ENCODE results near the gene LARP4B.

LARP4B gene

GRCh38 chr10:822661-823367, 108.7 kb downstream of the LARP4B start:
- Histone ChIP-seq H3K4me1 (ENCODE audit: insufficient read depth, low read length) (no peaks in the 10 kb centered on the region), H3K36me3 (ENCODE audit: insufficient read depth, low read length) (peaks cover 97% of the 10 kb centered on the region)
- WGBS = 95% methylated on average over 12 of the region's 12 CpGs

GRCh38 chr10:822197-822596, 109.3 kb downstream of the LARP4B start:
- H3K27me3 ChIP-seq (ENCODE audit: insufficient read depth, low read length) = no peaks in the 10 kb centered on the region
- H3K4me1 ChIP-seq (ENCODE audit: insufficient read depth, low read length) = no peaks in the 10 kb centered on the region
- 97% methylated on average over 12 of the region's 12 CpGs for WGBS
- H3K36me3 ChIP-seq (ENCODE audit: insufficient read depth, low read length) = peaks cover 97% of the 10 kb centered on the region
- H3K9me3 ChIP-seq (ENCODE audit: insufficient read depth, low read depth, low read length) = no peaks in the 10 kb centered on the region
- no peak overlapping the region for H3K27ac ChIP-seq (ENCODE audit: low read depth, low read length)
- H3K9ac ChIP-seq (ENCODE audit: low read depth, low read length) = no peak overlapping the region
- no peak overlapping the region for H3K4me3 ChIP-seq (ENCODE audit: low read length)

More at GRCh38 chr10:822661-823367, 108.7 kb downstream of the LARP4B start:
- Histone ChIP-seq H3K27me3 (ENCODE audit: insufficient read depth, low read length) (no peaks in the 10 kb centered on the region), H3K27ac (ENCODE audit: low read depth, low read length) (no peak overlapping the region), H3K9ac (ENCODE audit: low read depth, low read length) (no peak overlapping the region), H3K4me3 (ENCODE audit: low read length) (no peak overlapping the region), H3K9me3 (ENCODE audit: insufficient read depth, low read depth, low read length) (no peaks in the 10 kb centered on the region)

GRCh38 chr10:821322-821721, 110.2 kb downstream of the LARP4B start:
- no peaks in the 10 kb centered on the region for H3K9me3 ChIP-seq (ENCODE audit: insufficient read depth, low read depth, low read length)
- WGBS = 93% methylated on average over 5 of the region's 5 CpGs

GRCh38 chr10:819816-820215, 111.7 kb downstream of the LARP4B start:
- 95% methylated on average over 8 of the region's 8 CpGs for WGBS
- no peak overlapping the region for H3K4me3 ChIP-seq (ENCODE audit: low read length)
- no peaks in the 10 kb centered on the region for H3K27me3 ChIP-seq (ENCODE audit: insufficient read depth, low read length)
- H3K36me3 ChIP-seq (ENCODE audit: insufficient read depth, low read length) = peaks cover 99% of the 10 kb centered on the region
- no peak overlapping the region for H3K9ac ChIP-seq (ENCODE audit: low read depth, low read length)
- no peaks in the 10 kb centered on the region for H3K4me1 ChIP-seq (ENCODE audit: insufficient read depth, low read length)
- H3K27ac ChIP-seq (ENCODE audit: low read depth, low read length) = no peak overlapping the region
- no peaks in the 10 kb centered on the region for H3K9me3 ChIP-seq (ENCODE audit: insufficient read depth, low read depth, low read length)

More at GRCh38 chr10:821322-821721, 110.2 kb downstream of the LARP4B start:
- no peak overlapping the region for H3K27ac ChIP-seq (ENCODE audit: low read depth, low read length)
- H3K9ac ChIP-seq (ENCODE audit: low read depth, low read length) = no peak overlapping the region
- H3K36me3 ChIP-seq (ENCODE audit: insufficient read depth, low read length) = peaks cover 100% of the 10 kb centered on the region
- no peaks in the 10 kb centered on the region for H3K4me1 ChIP-seq (ENCODE audit: insufficient read depth, low read length)
- no peak overlapping the region for H3K4me3 ChIP-seq (ENCODE audit: low read length)
- no peaks in the 10 kb centered on the region for H3K27me3 ChIP-seq (ENCODE audit: insufficient read depth, low read length)

GRCh38 chr10:819326-819725, 112.2 kb downstream of the LARP4B start:
- no peak overlapping the region for H3K27ac ChIP-seq (ENCODE audit: low read depth, low read length)
- H3K9ac ChIP-seq (ENCODE audit: low read depth, low read length) = no peak overlapping the region
- H3K9me3 ChIP-seq (ENCODE audit: insufficient read depth, low read depth, low read length) = no peaks in the 10 kb centered on the region
- H3K36me3 ChIP-seq (ENCODE audit: insufficient read depth, low read length) = peaks cover 99% of the 10 kb centered on the region
- no peaks in the 10 kb centered on the region for H3K27me3 ChIP-seq (ENCODE audit: insufficient read depth, low read length)
- H3K4me3 ChIP-seq (ENCODE audit: low read length) = no peak overlapping the region
- H3K4me1 ChIP-seq (ENCODE audit: insufficient read depth, low read length) = no peaks in the 10 kb centered on the region
- 95% methylated on average over 9 of the region's 9 CpGs for WGBS

GRCh38 chr10:818526-819220, 112.8 kb downstream of the LARP4B start:
- H3K27me3 ChIP-seq (ENCODE audit: insufficient read depth, low read length) = no peaks in the 10 kb centered on the region
- no peaks in the 10 kb centered on the region for H3K4me1 ChIP-seq (ENCODE audit: insufficient read depth, low read length)
- H3K4me3 ChIP-seq (ENCODE audit: low read length) = no peak overlapping the region
- peaks cover 98% of the 10 kb centered on the region for H3K36me3 ChIP-seq (ENCODE audit: insufficient read depth, low read length)
- no peak overlapping the region for H3K9ac ChIP-seq (ENCODE audit: low read depth, low read length)
- no peak overlapping the region for H3K27ac ChIP-seq (ENCODE audit: low read depth, low read length)
- 96% methylated on average over 9 of the region's 9 CpGs for WGBS
- no peaks in the 10 kb centered on the region for H3K9me3 ChIP-seq (ENCODE audit: insufficient read depth, low read depth, low read length)

- no peaks in the 10 kb centered on the region for H3K4me1 ChIP-seq (ENCODE audit: insufficient read depth, low read length)
- H3K9me3 ChIP-seq (ENCODE audit: insufficient read depth, low read depth, low read length) = no peaks in the 10 kb centered on the region
- peaks cover 98% of the 10 kb centered on the region for H3K36me3 ChIP-seq (ENCODE audit: insufficient read depth, low read length)
- H3K9ac ChIP-seq (ENCODE audit: low read depth, low read length) = no peak overlapping the region
- no peak overlapping the region for H3K27ac ChIP-seq (ENCODE audit: low read depth, low read length)
- 98% methylated on average over 1 of the region's 2 CpGs for WGBS
- no peaks in the 10 kb centered on the region for H3K27me3 ChIP-seq (ENCODE audit: insufficient read depth, low read length)
- no peak overlapping the region for H3K4me3 ChIP-seq (ENCODE audit: low read length)
Observed at GRCh38 chr10:818010-818409, 113.5 kb downstream of the LARP4B start.

- H3K9me3 ChIP-seq (ENCODE audit: insufficient read depth, low read depth, low read length) = no peaks in the 10 kb centered on the region
- H3K4me1 ChIP-seq (ENCODE audit: insufficient read depth, low read length) = no peaks in the 10 kb centered on the region
- no peak overlapping the region for H3K9ac ChIP-seq (ENCODE audit: low read depth, low read length)
- H3K27me3 ChIP-seq (ENCODE audit: insufficient read depth, low read length) = no peaks in the 10 kb centered on the region
- peaks cover 98% of the 10 kb centered on the region for H3K36me3 ChIP-seq (ENCODE audit: insufficient read depth, low read length)
- H3K27ac ChIP-seq (ENCODE audit: low read depth, low read length) = no peak overlapping the region
- no peak overlapping the region for H3K4me3 ChIP-seq (ENCODE audit: low read length)
- 94% methylated on average over 6 of the region's 6 CpGs for WGBS
Observed at GRCh38 chr10:817371-817770, 114.1 kb downstream of the LARP4B start.

- no peaks in the 10 kb centered on the region for H3K27me3 ChIP-seq (ENCODE audit: insufficient read depth, low read length)
- H3K4me3 ChIP-seq (ENCODE audit: low read length) = no peak overlapping the region
- H3K4me1 ChIP-seq (ENCODE audit: insufficient read depth, low read length) = no peaks in the 10 kb centered on the region
- H3K27ac ChIP-seq (ENCODE audit: low read depth, low read length) = no peak overlapping the region
- H3K36me3 ChIP-seq (ENCODE audit: insufficient read depth, low read length) = peaks cover 98% of the 10 kb centered on the region
- no peaks in the 10 kb centered on the region for H3K9me3 ChIP-seq (ENCODE audit: insufficient read depth, low read depth, low read length)
- H3K9ac ChIP-seq (ENCODE audit: low read depth, low read length) = no peak overlapping the region
- 95% methylated on average over 10 of the region's 10 CpGs for WGBS
Observed at GRCh38 chr10:816958-817357, 114.5 kb downstream of the LARP4B start.

GRCh38 chr10:816091-816477, 115.4 kb downstream of the LARP4B start:
- Histone ChIP-seq H3K36me3 (ENCODE audit: insufficient read depth, low read length) (peaks cover 98% of the 10 kb centered on the region), H3K9me3 (ENCODE audit: insufficient read depth, low read depth, low read length) (no peaks in the 10 kb centered on the region), H3K27me3 (ENCODE audit: insufficient read depth, low read length) (no peaks in the 10 kb centered on the region), H3K9ac (ENCODE audit: low read depth, low read length) (no peak overlapping the region), H3K27ac (ENCODE audit: low read depth, low read length) (no peak overlapping the region), H3K4me3 (ENCODE audit: low read length) (no peak overlapping the region), H3K4me1 (ENCODE audit: insufficient read depth, low read length) (no peaks in the 10 kb centered on the region)
- WGBS = 91% methylated on average over 6 of the region's 6 CpGs

- no peak overlapping the region for H3K9ac ChIP-seq (ENCODE audit: low read depth, low read length)
- H3K4me3 ChIP-seq (ENCODE audit: low read length) = no peak overlapping the region
- no peaks in the 10 kb centered on the region for H3K9me3 ChIP-seq (ENCODE audit: insufficient read depth, low read depth, low read length)
- no peak overlapping the region for H3K27ac ChIP-seq (ENCODE audit: low read depth, low read length)
- WGBS = 93% methylated on average over 19 of the region's 19 CpGs
- no peaks in the 10 kb centered on the region for H3K4me1 ChIP-seq (ENCODE audit: insufficient read depth, low read length)
- H3K36me3 ChIP-seq (ENCODE audit: insufficient read depth, low read length) = peaks cover 95% of the 10 kb centered on the region
- H3K27me3 ChIP-seq (ENCODE audit: insufficient read depth, low read length) = no peaks in the 10 kb centered on the region
Observed at GRCh38 chr10:815338-816090, 116.0 kb downstream of the LARP4B start.
